UCSD-AML1 (cell line): Measurements from ENCODE around the gene UBR2.
A peak's percentile ranks its signal among the peaks of the same experiment; 100 is the strongest.

Experiments used
- DNase-seq: peaks from one replicate; lab custom pipeline; 2025; ENCODE audit not compliant: unreplicated experiment; lab: John Stamatoyannopoulos, UW

Gene UBR2

DNA sequence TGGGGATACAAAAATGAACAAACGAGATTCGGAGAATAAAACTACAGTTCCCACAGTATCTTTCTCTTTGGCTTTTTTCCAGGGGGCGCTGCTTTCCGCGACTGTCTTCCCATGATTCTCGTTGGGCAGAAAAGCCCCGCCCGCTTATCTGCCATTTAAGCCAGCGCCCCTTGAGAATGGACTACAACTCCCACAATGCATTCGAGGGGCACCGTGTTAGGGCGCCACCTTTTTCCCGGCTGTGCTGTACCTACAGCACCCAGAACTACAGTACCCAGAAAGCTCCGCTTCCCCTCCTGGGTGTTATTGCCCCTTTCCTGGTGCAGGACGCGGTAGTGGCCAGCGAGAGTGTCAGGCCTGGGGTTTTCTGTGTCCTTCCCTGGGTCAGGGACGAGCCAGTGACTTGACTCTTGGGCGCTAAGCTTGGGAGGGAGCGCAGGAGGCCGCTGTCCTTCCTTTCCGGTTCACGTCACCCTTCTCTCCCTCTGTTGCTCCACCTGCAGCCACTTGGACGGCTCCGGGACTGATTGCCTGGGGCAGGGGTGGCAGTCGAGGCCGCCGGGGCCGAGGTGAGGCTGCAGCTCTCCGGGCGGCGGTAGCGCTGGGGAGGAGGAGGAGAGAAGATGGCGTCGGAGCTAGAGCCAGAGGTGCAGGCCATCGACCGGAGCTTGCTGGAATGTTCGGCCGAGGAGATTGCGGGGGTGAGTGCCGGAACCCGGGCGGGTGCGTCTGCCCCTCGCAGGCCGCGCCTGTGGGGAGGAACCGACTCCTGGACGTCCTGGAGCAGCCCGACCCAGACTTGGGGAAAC is at the start of gene UBR2:
UBR2 (plus strand) TSS at position 333 of the 809 bp plus-strand sequence; CDS start at position 624, 291 bp downstream.
- DNase-seq, result peak; percentile 94

DNA sequence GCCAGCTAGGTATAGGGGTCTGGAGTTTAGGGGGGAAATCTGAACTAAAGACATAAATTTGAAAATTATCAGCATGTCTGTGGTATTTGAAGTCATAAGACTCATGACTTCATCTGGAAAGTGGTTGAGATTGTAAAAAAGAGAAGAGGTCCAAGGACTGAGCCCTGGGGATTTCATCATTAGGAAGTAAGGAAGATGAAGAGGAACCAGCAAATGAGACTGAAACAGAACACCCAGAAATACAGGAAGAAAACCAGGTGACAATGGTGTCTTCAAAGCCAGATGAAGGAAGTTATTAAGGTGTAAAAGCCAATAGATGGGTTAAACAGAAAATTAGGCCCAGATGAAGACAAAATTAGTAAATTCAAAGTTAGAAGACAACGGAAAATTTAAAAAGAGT is 49.1 kb upstream of the UBR2 start:
- DNase-seq, result no peak

DNA sequence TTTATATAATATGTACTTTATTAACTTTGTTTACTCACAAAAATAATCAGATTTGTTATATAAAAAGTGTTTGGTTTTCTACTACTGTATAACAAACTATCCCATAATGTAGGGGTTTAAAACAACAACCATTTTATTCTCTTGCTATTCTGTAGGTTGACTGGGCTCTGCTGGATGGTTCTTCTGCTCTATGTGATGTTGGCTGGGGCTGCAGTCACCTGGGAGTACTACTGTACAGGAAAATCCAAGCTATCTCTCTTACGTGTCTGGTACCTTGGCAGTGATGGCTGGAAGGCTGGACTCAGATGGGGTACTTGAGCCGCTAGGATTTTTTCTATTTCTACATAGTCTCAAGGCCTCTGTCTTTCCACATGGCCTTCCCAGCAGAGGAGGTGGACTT is 44.0 kb upstream of the UBR2 start:
- DNase-seq, result no peak

DNA sequence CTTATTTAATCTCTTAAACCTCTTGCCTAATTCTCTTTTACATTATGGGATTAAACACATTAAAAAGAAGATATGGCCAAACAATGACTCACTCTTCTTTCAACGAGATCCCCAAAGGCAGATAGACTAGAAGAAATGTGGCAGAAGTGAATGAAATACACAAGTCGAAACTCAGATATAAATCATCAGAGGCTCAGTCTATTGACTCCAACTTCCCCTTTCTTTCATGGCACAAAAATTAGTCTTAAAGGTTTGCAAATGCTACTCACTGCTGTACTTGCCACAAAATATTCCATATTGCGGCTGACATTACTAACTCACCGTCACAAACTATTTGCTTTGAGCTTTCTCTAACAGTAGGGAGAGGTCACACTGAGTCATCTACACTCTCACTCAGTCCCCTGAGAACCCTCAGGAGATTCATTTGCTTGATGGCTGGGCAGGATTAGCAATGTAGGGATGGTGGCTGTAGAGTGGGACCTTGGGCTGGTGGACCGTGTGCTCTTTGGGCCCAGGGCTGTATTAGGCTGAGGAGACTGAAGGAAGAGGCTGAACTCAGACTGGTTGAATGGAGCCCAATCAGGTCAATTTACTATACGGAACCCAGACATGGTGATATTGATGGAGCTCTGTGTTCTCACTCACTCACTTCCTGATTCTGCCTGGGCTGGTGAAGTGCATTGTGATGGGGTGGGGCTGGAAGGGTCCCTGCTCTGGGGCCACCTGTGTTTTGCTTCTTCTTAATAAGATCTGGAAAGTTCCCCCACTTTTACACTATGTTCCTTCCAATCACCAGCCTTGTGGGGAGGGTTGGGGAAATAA is 42.8 kb upstream of the UBR2 start:
- no peak for DNase-seq

DNA sequence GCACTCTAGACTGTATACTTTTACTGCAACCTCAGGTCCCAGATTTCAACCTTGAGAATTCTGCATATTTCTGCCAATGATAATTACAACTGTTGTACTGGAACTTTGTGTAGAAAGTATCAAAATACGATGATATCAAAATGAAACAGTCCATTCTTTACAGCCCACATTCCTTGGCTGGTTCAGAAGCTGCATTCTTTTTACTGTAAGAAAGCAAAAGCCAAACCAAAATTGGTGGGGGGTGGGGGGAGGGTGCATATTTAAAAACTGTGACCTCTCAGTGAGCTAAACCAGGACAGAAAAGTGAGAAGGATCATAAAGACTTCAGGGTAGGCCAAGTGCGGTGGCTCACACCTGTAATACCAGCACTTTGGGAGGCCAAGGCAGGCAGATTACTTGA is 41.8 kb upstream of the UBR2 start:
- DNase-seq, result no peak

DNA sequence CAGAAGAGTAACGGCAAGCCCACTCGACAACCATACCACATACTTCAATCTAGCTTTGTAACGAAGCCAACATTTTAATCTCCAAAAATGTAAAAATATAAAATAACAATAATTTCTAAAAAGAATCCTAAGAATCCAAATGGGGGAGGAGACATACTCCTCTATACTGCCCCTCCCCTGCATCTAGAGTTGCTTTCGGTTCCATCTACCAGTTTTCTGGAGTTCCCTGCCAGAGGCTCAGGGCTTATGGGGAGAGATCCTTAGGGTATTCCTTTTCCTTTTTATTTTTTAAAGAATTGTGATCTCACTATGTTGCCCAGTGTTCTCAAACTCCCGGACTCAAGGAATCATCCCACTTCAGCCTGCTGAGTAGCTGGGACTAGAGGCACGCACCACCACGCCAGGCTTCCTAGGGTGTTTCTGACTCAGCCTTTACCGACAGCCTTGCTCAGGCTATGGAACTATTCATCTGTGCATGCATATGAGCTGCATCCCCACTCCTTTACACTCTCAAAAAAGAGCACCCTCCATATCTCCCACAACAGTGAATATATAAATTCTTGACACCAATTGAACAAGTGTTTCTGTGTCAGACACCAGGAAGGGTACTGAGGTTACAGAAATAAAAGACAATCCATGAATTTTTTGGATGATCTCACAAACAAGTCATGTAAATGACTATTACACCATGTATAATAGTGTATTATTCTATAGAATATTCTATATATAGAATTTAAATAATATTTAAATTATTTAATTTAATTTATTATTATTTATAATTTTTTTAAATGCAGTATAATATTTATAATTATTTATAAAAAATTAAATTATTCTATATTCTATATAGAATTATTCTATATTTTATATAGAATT is 40.7 kb upstream of the UBR2 start:
- DNase-seq, result no peak

DNA sequence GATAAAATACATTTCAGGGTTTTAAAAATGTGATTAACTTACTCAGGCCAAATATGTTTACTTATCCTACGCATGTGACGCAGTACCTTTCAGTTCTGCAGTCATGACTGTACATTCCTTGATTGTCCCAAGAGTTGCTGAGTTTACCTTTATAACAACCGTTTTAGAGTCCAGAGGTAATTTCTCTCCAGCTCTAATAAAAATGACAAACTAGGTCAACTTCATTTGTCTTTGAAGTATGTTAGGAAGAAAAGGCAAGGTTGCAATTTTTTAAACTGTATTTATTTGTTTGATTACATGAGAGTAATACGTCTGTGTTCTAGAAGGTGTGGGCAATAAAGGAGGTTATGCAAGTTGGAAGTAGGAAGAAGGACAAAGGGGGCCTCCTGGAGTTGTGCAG is 38.6 kb upstream of the UBR2 start:
- DNase-seq, result no peak

DNA sequence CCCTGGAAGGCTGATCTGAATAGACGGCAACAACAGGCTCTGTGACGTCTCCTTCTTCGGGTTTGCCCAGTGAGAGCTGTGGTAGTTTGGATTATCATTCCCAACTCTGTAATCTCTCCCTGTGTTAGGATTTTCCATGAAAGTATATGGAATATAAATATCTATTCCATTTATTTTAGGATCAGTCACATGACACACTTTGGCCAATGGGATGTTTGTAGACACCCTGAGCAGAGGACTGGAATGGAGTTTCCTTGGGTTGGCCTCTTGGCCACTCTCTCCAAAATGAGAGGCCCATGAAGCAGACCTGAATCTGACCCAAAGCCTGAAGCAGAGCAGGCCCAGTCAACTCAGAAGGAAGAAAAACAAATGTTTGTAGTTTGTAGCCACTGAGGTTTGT is 37.2 kb upstream of the UBR2 start:
- no peak for DNase-seq

DNA sequence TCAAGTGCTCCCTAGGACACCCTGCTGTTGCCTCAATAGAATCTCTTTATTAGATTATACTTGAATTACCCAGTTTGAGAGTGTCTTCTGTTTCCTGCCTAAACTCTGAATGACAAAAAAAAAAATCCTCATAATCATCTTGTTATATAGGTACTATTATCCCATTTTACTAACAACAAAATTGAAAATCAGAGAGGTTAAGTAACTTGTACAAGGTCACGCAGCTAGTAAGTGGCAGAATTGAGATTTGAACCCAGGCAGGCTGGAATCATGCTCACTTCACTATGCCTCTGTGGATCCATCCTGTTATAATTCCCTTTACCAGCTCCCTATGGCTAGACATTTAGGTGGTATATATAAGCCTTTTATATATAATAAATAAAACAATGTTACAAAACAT is 36.6 kb upstream of the UBR2 start:
- no peak for DNase-seq

DNA sequence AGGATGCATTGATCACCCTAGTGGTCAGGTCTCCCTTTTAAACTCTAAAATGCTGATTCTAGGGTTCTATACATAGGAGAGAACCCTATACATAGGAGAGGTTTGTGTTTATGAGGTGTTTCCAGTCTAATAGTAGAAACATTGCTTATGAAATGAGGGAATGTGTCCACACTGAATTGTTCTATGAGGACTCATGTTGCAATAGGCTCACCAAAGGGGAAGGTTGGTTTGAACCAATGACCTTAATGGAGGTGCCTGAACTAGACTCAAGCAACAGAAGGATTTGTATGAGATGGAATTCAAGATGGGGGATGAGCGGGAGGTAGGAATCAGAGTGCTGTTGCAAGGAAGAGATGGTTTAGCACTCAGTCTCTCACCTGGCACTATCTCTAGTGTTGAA is 33.5 kb upstream of the UBR2 start:
- no peak for DNase-seq

DNA sequence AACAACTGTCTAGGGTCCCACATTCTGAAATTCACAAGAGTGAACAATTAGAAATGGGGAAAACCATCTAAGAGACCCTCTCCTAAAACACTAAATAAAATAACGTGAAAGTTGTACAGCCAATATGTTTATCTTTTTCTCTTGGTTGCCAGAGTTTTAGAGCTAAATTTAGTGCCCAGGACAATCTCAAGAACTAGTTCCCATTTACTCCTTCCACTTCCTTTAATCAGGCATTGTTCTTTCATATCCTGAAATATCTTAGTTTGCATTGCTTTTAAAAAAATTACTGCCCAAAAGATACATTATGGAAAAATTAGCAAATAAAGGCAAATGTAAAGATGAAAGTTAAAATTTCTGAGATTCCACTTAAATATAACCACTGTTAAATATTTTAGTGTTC is 33.1 kb upstream of the UBR2 start:
- no peak for DNase-seq

DNA sequence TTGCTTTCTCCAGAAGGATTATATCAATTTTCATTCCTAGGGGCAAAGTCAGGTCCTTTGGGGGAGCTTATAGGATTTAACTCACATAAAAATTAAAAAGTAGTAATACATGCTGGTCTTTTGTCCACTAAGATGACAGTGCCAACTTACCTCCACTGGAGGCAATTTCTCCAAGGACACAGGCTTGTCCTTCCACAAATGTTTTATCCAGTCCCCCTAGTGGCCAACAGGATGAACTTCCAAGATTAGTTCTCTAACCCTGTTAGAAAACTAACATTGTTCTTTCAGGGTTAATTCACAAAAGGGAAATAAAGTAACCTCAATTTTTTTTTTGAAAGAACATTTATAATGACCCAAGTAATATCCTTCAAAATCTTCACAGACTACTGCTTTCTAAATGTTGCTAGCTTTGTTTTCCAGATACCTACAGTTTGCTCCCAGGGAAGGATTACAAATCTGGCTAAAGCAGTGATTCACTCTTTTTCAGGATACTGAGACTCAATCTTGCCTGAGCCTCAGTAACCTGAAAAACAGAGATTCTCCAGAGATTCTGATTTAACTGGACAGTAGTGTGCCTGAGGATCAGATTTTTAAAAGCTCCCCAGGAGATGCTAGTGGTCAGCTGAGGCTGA is 31.7 kb upstream of the UBR2 start:
- DNase-seq, result no peak

DNA sequence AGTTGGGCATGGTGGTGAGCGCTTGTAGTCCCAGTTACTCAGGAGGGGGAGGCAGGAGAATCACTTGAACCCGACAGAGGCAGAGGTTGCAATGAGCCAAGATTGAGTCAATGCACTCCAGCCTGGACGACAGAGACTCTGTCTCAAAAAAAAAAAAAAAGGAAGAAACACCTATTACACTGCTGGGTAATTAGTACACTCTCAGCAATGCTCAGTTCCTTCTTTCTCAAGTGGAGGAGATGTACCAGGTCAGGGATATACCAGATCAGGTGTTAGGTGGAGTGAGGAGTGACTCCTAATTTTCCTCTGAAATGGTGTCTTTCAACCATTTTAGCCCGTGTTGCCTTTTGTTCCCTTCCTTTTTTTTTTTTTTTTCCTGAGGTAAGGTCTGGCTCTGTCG is 30.0 kb upstream of the UBR2 start:
- no peak for DNase-seq

DNA sequence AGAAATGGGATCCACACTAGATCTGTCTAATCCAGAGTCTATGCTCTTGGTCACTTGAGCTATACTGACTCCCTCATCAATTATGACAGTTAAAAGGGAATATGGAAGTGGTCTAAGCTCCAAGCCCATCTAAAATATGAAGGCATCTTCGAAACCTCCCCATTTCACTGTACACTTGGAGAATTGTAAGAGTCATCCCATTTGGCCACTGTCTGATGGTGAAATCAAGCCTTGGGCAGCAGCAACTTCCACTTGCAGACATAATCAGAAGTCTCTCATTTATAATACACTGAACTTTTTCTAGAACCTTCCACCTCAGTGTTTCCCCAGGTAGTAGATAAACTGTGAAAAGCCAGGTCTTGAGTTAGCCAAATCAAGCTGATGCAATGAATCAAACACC is 26.3 kb upstream of the UBR2 start:
- no peak for DNase-seq

DNA sequence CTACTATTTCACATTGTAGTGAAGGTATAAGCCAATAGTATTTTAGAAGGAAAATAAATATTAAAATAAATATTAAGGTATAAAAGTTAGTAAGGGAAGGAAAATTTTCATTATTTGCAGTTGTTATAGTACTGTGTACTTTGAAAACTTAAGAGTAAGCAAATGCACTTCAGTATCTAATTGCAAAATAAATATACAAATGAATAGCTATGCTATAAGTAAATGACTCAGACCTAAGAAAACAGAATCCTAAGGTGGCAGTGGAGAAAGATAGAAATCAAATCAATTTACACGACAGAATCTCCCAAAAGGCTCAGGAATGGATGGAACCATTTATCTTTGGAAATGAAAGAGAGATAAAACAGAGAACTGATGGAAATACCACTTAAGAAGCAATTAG is 24.7 kb upstream of the UBR2 start:
- no peak for DNase-seq

DNA sequence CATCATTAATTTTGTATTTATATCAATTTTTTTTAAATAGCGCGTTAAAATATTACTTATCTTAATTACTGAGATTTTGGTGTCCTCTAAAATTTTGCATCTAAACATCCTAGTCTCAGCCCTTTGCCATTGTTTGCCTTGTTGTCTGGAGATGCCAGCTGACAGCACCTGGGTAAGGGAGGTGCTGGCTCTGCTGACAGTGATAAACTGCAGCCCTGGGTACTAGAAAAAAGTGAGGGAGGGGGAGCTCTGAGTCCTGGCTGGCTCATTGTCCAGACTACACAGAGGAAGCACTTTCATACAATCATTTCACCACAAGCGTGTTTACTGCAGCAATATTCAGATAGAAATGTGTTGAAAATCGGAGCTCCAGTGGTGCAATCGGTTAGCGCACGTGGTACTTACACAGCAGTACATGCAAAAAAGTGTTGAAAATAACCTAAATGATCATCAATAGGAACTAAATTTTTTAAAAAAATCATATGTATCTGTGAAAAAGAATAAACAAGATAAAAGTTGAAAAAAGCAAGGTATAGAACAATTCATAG is 18.5 kb upstream of the UBR2 start:
- DNase-seq, result no peak

DNA sequence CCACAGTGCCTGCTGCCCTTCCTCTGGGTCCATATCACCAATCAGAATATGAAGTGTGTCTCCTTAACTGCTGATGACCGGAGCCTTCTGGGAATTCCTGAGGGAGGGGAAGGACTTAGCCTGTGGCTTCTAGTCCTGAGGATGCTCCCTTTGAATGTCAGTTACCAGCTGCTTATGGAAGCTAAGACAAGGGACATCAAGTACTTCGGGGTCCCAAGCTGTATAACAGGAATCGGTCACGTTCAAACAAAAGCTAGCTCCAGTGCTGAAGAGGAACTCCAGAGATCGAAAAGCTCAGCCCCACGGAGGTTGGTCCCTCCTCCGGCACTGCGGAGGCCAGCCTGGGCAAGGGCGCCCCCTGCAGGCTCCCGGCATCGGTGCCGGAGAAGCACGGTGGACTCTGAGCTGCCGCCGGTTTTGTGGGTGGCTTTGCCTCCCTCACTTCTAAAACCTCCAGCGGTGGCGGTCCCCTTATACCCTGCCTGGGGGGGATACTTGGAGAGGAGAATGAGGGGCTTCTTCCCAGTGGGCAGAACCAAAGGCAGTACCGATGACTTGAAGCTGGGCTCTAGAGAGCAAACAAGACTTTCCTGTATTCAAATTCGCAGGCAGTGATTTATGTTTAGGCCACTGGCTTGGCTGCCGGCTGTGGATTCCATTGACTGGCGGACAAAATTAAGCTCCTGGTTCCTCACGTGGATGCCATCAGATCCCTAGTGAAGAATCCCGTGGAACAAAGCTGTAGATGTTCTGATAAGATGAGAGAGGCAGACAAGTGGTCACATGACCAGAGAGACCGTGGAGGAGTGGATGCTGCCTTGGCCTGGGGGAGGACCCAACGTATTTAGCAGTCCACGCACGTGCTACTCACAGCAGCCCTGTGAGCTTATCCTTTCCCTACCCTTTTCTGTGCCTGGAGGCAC is 16.2 kb upstream of the UBR2 start:
- DNase-seq, result peak; percentile 84

DNA sequence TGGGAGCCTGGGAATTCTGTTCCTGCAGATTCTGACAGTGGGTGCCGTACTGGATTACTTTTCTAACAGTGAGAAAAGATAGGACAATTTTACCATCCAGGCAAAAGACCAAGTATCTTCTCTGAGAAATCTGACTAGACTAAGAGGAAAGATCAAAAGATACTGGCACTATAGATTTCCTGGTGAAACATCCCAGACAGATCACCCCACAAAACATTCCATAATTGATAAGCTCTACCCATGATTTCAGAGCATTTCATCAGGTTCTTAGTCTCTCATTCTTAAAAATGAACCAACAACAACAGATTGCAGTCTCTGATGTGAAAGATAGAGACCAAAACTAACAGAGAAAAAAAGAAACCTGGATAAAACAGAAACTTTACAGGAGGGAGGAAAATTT is 13.6 kb upstream of the UBR2 start:
- DNase-seq, result no peak

DNA sequence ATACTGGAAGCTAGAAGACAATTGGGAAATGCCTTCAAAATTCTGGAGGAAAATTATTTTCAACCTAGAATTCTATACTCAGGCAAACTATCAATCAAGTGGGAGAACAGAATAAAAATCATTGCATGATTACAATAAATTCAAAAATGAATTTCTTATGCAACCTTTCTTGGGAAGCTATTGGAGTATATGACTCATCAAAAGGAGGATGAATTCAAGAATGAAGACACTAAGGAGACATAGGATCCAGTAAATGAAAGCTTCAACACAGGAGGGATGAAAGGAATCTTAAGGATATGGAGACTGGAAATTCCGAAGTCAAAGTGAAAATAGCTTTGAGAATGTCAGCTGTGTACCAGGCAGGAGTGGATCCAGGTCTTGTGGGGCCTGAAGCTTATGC is 12.6 kb upstream of the UBR2 start:
- no peak for DNase-seq

DNA sequence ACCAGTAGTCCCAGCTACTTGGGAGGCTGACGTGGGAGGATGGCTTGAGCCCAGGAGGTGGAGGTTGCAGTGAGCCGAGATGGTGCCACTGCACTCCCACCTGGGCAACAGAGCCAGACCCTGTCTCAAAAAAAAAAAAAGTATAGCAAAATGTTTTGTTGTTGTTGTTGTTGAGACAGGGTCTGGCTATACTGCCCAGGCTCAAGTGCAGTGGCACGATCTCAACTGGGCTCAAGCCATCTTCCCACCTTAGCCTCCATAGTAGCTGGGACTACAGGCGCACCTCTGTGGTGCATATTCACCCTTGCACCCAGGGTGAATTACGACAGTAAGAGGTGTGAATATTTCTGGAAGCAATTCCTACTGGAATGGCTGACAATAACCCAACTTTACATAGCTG is 11.4 kb upstream of the UBR2 start:
- DNase-seq, result no peak
